Mesendoderm (in vitro differentiated cells): ENCODE results near the gene CMIP.

ENCODE experiments used
- DNase-seq: peaks from one replicate; pipeline ENCODE4 v3.0.0; 2013
- H2AK5ac ChIP-seq: 2 replicates; pipeline ENCODE4 v1.6.1; 2013; ENCODE audit warnings: low read length, inconsistent platforms
- H2BK120ac ChIP-seq: 2 replicates; pipeline ENCODE4 v1.6.1; 2013; ENCODE audit warnings: low read depth, mild to moderate bottlenecking, low read length, moderate library complexity, mixed read lengths
- H2BK15ac ChIP-seq: replicated peaks from 2 replicates; pipeline ENCODE4 v1.6.1; 2013; ENCODE audit warnings: low read depth, mild to moderate bottlenecking, moderate library complexity
- H2BK5ac ChIP-seq: 2 replicates; pipeline ENCODE4 v1.6.1; 2013; ENCODE audit warnings: low read length, inconsistent platforms
- H3K18ac ChIP-seq: 2 replicates; pipeline ENCODE4 v1.6.1; 2013; ENCODE audit warnings: mild to moderate bottlenecking, low read length, mixed read lengths
- H3K23ac ChIP-seq: one replicate; pipeline ENCODE4 v1.6.1; 2013; ENCODE audit warnings: low read length
- H3K27ac ChIP-seq: 2 replicates; pipeline ENCODE4 v1.5.1; 2013; ENCODE audit warnings: low read depth, mild to moderate bottlenecking, inconsistent platforms, low read length, moderate library complexity
- H3K27me3 ChIP-seq: 2 replicates; pipeline ENCODE4 v1.6.1; 2013; ENCODE audit warnings: low read length, control low read depth, mild to moderate bottlenecking, inconsistent platforms; ENCODE audit not compliant: insufficient read depth, poor library complexity
- H3K36me3 ChIP-seq: 2 replicates; pipeline ENCODE4 v1.6.1; 2013; ENCODE audit warnings: low read length, inconsistent platforms; ENCODE audit not compliant: control insufficient read depth, insufficient read depth
- H3K4ac ChIP-seq: one replicate; pipeline ENCODE4 v1.6.1; 2013; ENCODE audit warnings: low read depth, mild to moderate bottlenecking, low read length, moderate library complexity
- H3K4me1 ChIP-seq: 2 replicates; pipeline ENCODE4 v1.6.1; 2013; ENCODE audit warnings: low read depth, low read length, inconsistent platforms; ENCODE audit not compliant: control insufficient read depth
- H3K4me2 ChIP-seq: 2 replicates; pipeline ENCODE4 v1.6.1; 2013; ENCODE audit warnings: low read length
- H3K4me3 ChIP-seq: 2 replicates; pipeline ENCODE4 v1.5.1; 2013; ENCODE audit warnings: mild to moderate bottlenecking, low read length
- H3K56ac ChIP-seq: one replicate; pipeline ENCODE4 v1.6.1; 2013; ENCODE audit warnings: low read length
- H3K79me1 ChIP-seq: 2 replicates; pipeline ENCODE4 v1.6.1; 2013; ENCODE audit warnings: low read length, inconsistent platforms
- H3K79me2 ChIP-seq: 2 replicates; pipeline ENCODE4 v1.6.1; 2013; ENCODE audit warnings: mild to moderate bottlenecking, low read length; ENCODE audit not compliant: control insufficient read depth, insufficient read depth
- H3K9ac ChIP-seq: 2 replicates; pipeline ENCODE4 v1.6.1; 2013; ENCODE audit warnings: low read length, inconsistent platforms
- H4K5ac ChIP-seq: one replicate; pipeline ENCODE4 v1.6.1; 2013; ENCODE audit warnings: low read length
- H4K8ac ChIP-seq: one replicate; pipeline ENCODE4 v1.6.1; 2013; ENCODE audit warnings: low read depth, mild to moderate bottlenecking, control low read depth, low read length, moderate library complexity
- WGBS: extraction: QIAGEN DNeasy Blood & Tissue Kit; methylation state at CpG from one replicate; pipeline ENCODE4 v1.1.7; 2013; ENCODE audit warnings: low lambda C conversion rate, missing lambda C conversion rate; ENCODE audit not compliant: insufficient coverage; ENCODE audit errors: extremely low coverage; 5-methylcytosine and 5-hydroxymethylcytosine counted together

The CMIP gene

GRCh38 chr16:81445966-81446906 is 1.6 kb downstream of the CMIP start:
- H3K36me3 ChIP-seq: no peaks in the 10 kb centered on the region
- H2AK5ac ChIP-seq: no peak overlapping the region
- H4K5ac ChIP-seq: no peak overlapping the region
- H3K18ac ChIP-seq: peak overlapping the region; percentile 24
- H3K79me2 ChIP-seq: peaks cover 58% of the 10 kb centered on the region
- DNase-seq: peak; percentile 67
- peak overlapping the region; percentile 42 for H3K4me2 ChIP-seq
- no peak overlapping the region for H2BK120ac ChIP-seq
- no peak overlapping the region for H2BK15ac ChIP-seq
- no CpG with 5 or more reads among the region's 23 CpGs for WGBS
- H3K79me1 ChIP-seq: peaks cover 30% of the 10 kb centered on the region
- H3K4me1 ChIP-seq: peaks cover 15% of the 10 kb centered on the region
- H3K27me3 ChIP-seq: no peaks in the 10 kb centered on the region
- peak overlapping the region; percentile 76 for H3K4me3 ChIP-seq
- no peak overlapping the region for H2BK5ac ChIP-seq
- H3K9ac ChIP-seq: peak overlapping the region; percentile 76
- no peak overlapping the region for H3K23ac ChIP-seq
- H3K56ac ChIP-seq: peak overlapping the region; percentile 94
- no peak overlapping the region for H3K27ac ChIP-seq
- no peak overlapping the region for H4K8ac ChIP-seq
- H3K4ac ChIP-seq: no peak overlapping the region

- Histone ChIP-seq H3K9ac (peak overlapping the region; percentile 76), H2AK5ac (no peak overlapping the region), H2BK120ac (no peak overlapping the region), H3K79me1 (peaks cover 33% of the 10 kb centered on the region), H3K36me3 (no peaks in the 10 kb centered on the region), H3K4ac (no peak overlapping the region), H3K4me3 (peak overlapping the region; percentile 76), H4K5ac (no peak overlapping the region), H3K23ac (no peak overlapping the region), H3K18ac (no peak overlapping the region), H3K4me2 (peak overlapping the region; percentile 42), H2BK5ac (no peak overlapping the region), H3K4me1 (peaks cover 20% of the 10 kb centered on the region), H2BK15ac (no peak overlapping the region), H3K27ac (no peak overlapping the region), H3K27me3 (no peaks in the 10 kb centered on the region), H4K8ac (no peak overlapping the region), H3K56ac (peak overlapping the region; percentile 94), H3K79me2 (peaks cover 64% of the 10 kb centered on the region)
- no peak for DNase-seq
- WGBS: no CpG with 5 or more reads among the region's 14 CpGs
These were observed 2.3 kb downstream of the CMIP start for GRCh38 chr16:81446907-81447268.

- no CpG with 5 or more reads among the region's 17 CpGs for WGBS
- Histone ChIP-seq H3K79me1 (peaks cover 39% of the 10 kb centered on the region), H3K36me3 (no peaks in the 10 kb centered on the region), H2BK5ac (no peak overlapping the region), H3K18ac (no peak overlapping the region), H3K4me1 (peaks cover 21% of the 10 kb centered on the region), H4K8ac (no peak overlapping the region), H3K79me2 (peaks cover 70% of the 10 kb centered on the region), H3K56ac (peak overlapping the region; percentile 2), H3K27ac (no peak overlapping the region), H2BK120ac (no peak overlapping the region), H2AK5ac (no peak overlapping the region), H3K4ac (no peak overlapping the region), H3K27me3 (no peaks in the 10 kb centered on the region), H3K9ac (peak overlapping the region; percentile 76), H2BK15ac (no peak overlapping the region), H3K4me3 (no peak overlapping the region), H3K4me2 (peak overlapping the region; percentile 42), H3K23ac (no peak overlapping the region), H4K5ac (no peak overlapping the region)
- DNase-seq: no peak
These were observed 2.9 kb downstream of the CMIP start for GRCh38 chr16:81447383-81448101.

- Histone ChIP-seq H2BK120ac (no peak overlapping the region), H3K4me3 (no peak overlapping the region), H3K79me2 (peaks cover 78% of the 10 kb centered on the region), H3K4ac (no peak overlapping the region), H3K56ac (peak overlapping the region; percentile 54), H3K36me3 (no peaks in the 10 kb centered on the region), H2BK15ac (no peak overlapping the region), H3K4me1 (peaks cover 21% of the 10 kb centered on the region), H2AK5ac (no peak overlapping the region), H3K27ac (no peak overlapping the region), H3K4me2 (peak overlapping the region; percentile 18), H2BK5ac (no peak overlapping the region), H4K5ac (no peak overlapping the region), H3K9ac (peak overlapping the region; percentile 20), H3K79me1 (peaks cover 44% of the 10 kb centered on the region), H3K23ac (peak overlapping the region; percentile 15), H3K18ac (no peak overlapping the region), H3K27me3 (no peaks in the 10 kb centered on the region), H4K8ac (no peak overlapping the region)
- no CpG with 5 or more reads among the region's 19 CpGs for WGBS
- DNase-seq: no peak
These were observed 3.8 kb downstream of the CMIP start for GRCh38 chr16:81448154-81449131.

GRCh38 chr16:81449241-81449640 is 4.6 kb downstream of the CMIP start:
- H2BK15ac ChIP-seq: no peak overlapping the region
- H3K23ac ChIP-seq: no peak overlapping the region
- H3K4ac ChIP-seq: no peak overlapping the region
- H3K4me3 ChIP-seq: no peak overlapping the region
- H3K4me1 ChIP-seq: peaks cover 21% of the 10 kb centered on the region
- no peaks in the 10 kb centered on the region for H3K27me3 ChIP-seq
- no peak overlapping the region for H2BK120ac ChIP-seq
- DNase-seq: no peak
- no peak overlapping the region for H2BK5ac ChIP-seq
- H3K56ac ChIP-seq: no peak overlapping the region
- peaks cover 52% of the 10 kb centered on the region for H3K79me1 ChIP-seq
- no peak overlapping the region for H4K5ac ChIP-seq
- H3K4me2 ChIP-seq: no peak overlapping the region
- H3K27ac ChIP-seq: no peak overlapping the region
- no peaks in the 10 kb centered on the region for H3K36me3 ChIP-seq
- no peak overlapping the region for H3K9ac ChIP-seq
- H2AK5ac ChIP-seq: no peak overlapping the region
- H3K79me2 ChIP-seq: peaks cover 86% of the 10 kb centered on the region
- WGBS: no CpG with 5 or more reads among the region's 2 CpGs
- H4K8ac ChIP-seq: no peak overlapping the region
- no peak overlapping the region for H3K18ac ChIP-seq
